NCI-H1092 treated with DMSO at 0.1 percent for 48 hours (cell line): ENCODE data around the gene POLR2B.
"Not testable (repeated sequence)": the region's sequence is repeated elsewhere in the genome, so short reads cannot be mapped to it uniquely, and the experiment has no call there.

Experiments
- DNase-seq: peaks from one replicate; lab custom pipeline; 2025; lab: John Stamatoyannopoulos, UW

POLR2B gene

GRCh38 chr4:56986952-56987351, 8.3 kb downstream of the POLR2B start:
- no peak for DNase-seq

DNA sequence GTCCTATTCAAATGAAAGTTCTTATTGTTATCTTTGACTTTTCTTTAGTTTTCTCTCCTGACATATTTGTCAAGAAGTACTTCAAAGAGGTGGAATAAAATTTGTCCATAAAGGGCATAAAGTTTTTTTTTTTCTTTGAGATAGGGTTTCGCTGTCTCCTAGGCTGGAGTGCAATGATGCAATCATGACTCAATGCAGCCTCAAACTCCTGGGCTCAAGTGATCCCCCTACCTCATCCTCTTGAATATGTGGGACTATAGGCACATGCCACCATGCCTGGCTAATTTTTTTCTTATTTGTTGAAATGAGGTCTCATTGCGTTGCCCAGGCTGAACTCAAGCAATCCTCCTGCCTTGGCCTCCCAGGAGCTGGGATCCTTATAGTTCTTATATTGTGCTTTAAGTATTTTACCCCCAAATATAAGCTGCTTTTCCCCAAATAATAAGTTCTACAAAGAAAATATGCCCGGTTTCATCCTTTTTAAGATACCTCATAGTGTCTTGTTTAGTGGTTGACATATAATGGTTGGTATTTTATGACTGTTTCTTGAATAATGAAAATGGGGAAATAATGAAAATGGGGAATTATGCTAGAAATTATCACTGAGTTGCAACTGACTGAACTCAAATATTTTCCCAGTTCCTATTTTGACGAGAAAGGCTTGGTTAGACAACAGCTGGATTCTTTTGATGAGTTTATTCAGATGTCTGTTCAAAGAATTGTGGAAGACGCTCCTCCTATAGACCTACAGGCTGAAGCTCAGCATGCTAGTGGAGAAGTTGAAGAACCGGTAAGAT, 11.6 kb downstream of the POLR2B start:
- no peak for DNase-seq

GRCh38 chr4:56995525-56995924, 16.8 kb downstream of the POLR2B start:
- DNase-seq: peak; percentile 67

DNA sequence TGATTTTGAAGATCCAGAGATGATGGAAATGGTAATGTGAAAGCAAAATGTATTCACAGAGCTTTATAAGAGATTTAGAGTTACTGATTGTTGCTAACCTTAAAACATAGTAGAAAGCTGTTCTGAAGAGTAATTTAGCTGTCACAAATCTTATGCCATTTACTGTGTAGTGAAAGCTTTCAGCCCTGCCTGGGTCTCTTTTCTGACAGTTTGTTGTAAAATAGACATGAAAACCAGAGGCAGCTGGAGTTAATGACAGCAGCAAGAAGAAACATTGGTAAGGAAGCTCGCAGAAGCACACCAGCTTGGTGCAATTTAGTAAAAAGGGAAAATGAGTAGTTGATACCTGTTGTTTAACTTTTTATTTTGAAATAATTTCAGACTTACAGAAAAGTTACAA, 21.1 kb downstream of the POLR2B start:
- DNase-seq: no peak

- no peak for DNase-seq
Observed at GRCh38 chr4:57013543-57014120, 34.9 kb downstream of the POLR2B start.

GRCh38 chr4:57018980-57019379, 40.3 kb downstream of the POLR2B start:
- DNase-seq: no peak

- DNase-seq: no peak
Observed at GRCh38 chr4:57020467-57021101, 41.9 kb downstream of the POLR2B start.

GRCh38 chr4:57023104-57023503, 44.4 kb downstream of the POLR2B start:
- DNase-seq: no peak

DNA sequence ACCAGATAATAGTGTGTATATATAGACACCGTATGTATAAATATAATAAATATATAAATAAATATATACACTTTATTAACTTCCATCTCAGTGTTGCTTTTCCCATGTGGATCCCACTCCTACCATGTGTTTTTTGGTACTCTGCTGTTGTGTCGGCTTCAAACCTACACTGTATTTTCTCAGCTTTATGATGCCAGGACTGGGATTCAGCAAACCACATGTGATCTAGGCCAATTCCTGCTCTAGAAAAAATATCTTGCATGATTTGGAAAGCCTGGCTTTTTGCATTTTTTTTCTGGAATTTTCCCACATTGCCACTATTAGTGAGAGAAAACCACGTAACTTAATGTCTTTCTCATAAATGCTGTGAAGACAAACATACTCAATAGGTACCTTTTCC, 55.8 kb downstream of the POLR2B start:
- DNase-seq: no peak

GRCh38 chr4:57037982-57038604, 59.4 kb downstream of the POLR2B start:
- peak; percentile 44 for DNase-seq

GRCh38 chr4:57039345-57039744, 60.6 kb downstream of the POLR2B start:
- DNase-seq: no peak

- no peak for DNase-seq
Observed at GRCh38 chr4:57040510-57040909, 61.8 kb downstream of the POLR2B start.

DNA sequence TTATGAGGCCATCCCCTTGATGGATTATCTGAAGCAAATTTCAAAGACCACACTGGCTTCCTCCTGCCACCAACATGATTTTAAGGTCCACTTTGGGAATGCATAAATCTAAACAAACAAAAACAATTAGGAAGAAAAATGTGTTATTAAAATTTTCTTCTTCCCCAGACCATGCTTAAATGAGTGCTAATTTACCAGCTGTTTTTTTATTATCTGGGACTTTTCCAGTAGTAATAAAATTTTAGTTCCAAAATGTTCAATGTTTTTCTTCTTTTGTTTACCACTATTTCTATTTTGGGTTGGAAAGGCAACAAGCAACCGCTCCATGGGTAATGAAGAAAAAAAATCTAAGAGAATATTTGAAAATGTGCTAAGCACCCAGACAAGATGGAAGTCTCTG, 62.3 kb downstream of the POLR2B start:
- DNase-seq: no peak

GRCh38 chr4:57042711-57043169, 64.0 kb downstream of the POLR2B start:
- DNase-seq: no peak

DNA sequence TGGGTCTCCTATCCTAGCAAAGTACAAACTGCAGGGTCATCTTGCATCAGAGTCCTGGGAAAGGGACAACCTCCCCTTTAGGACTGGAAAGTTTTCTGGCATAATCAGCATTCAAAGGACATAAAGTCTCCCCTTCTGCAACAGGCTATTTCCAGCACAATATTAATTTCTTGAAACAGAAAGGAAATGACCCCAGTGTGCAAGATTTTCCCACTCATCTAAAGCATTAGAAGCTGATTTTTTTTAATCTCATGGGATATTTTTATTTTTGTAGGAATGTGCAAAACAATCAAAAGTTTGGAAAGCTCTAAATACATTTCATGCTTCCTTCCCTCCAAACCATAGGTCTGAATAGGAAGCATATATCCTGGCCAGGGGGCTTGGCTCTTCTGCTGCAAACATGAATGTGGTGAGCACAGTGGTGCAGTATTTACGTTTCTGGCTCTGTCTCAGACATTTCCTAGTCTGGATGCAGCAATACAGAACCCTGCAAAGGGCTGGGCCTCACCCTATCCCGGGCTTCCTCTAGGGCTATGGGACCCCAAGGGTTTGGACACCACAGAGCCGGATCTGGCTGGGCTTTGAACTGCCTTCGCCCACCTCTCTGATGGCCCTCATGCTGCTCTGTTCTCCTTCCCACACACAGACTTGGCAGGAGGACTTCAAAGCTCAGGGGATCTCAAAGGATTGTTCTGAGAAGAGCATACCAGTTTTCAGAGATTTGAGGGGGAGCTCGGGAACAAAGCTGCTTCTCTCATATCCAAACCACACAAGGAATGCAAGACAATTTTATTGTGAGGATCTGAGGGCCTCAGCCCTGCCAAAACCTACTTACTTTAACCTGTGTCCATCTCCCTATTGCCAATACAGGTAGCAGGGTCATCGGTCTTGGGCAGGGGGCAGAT, 64.9 kb downstream of the POLR2B start:
- DNase-seq: no peak

DNA sequence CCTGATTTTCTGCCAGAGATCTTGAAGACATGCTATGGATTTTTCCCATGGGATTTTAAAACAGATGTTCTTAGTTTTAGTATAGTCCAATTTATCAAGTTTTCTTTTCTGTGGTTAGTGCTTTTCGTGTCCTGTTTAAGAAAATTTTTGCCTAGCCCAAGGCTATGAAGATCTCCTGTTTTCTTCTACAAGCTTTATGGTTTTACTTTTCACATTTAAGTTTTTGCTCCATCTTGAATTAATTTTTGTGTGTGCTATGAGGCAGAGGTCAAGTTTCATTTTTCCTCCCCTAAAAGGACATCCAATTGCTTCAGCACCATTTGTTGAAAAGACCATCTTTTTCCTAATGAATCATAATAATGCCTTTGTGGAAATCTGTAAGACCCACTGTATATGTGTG, 65.6 kb downstream of the POLR2B start:
- DNase-seq: no peak

DNA sequence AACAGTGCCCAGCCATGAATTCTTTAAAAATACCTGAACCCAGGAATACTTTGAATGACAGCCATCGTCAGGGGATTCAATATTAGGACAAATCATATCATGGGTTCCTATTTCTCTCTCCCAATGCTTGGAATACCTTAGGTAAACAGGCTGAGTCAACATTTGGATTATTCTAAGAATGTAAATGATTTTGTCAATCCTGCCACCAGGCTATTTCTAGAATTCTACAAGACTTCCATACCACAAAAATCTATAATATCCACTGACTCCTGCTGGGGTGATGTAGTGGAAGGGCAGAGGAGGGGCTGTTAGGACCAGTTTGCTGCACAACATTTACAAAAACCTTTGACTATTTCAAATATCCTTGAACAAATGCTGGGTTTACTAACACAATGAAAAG, 66.3 kb downstream of the POLR2B start:
- DNase-seq: no peak

GRCh38 chr4:57047046-57047445, 68.3 kb downstream of the POLR2B start:
- DNase-seq: not testable (repeated sequence)

- no peak for DNase-seq
Observed at GRCh38 chr4:57048590-57049304, 70.1 kb downstream of the POLR2B start.

GRCh38 chr4:57051095-57051494, 72.4 kb downstream of the POLR2B start:
- no peak for DNase-seq

GRCh38 chr4:57051524-57051923, 72.8 kb downstream of the POLR2B start:
- DNase-seq: no peak
